Small intestine (tissue), 7 donors: ENCODE measurements around the gene MBD1. TPM values are rescaled to one million over a fixed set of nuclear protein-coding genes. Genes with fewer than 3 reads are reported as not detected.
A peak's percentile ranks its signal among the peaks of the same experiment; 100 is the strongest.

ENCODE experiments used
- DNase-seq, 2 donors: peaks; one replicate each; pipeline versions ENCODE4 v3.0.0 to v3.0.0-alpha.2; 2013
- FAIRE-seq: peaks from 2 replicates; lab custom pipeline; 2012; peaks lifted over from hg19 to GRCh38; lab: Jason Lieb, UNC
- H3K27ac ChIP-seq, 3 donors: one replicate each; pipeline ENCODE4 v1.5.1; 2013; ENCODE audit warnings: low read length in 2 of 3, mild to moderate bottlenecking in 2 of 3, control low read depth in 1 of 3, inconsistent platforms in 1 of 3, low read depth in 1 of 3, moderate library complexity in 1 of 3
- H3K27me3 ChIP-seq, 3 donors: one replicate each; pipeline ENCODE4 v1.6.1; 2013; ENCODE audit warnings: low read length in 3 of 3, inconsistent platforms in 1 of 3; ENCODE audit not compliant: control insufficient read depth in 3 of 3, insufficient read depth in 3 of 3
- H3K36me3 ChIP-seq, 3 donors: one replicate each; pipeline ENCODE4 v1.6.1; 2013; ENCODE audit warnings: low read length in 3 of 3, inconsistent platforms in 1 of 3, low read depth in 1 of 3, mild to moderate bottlenecking in 1 of 3, moderate library complexity in 1 of 3; ENCODE audit not compliant: control insufficient read depth in 3 of 3, insufficient read depth in 2 of 3
- H3K4me1 ChIP-seq, 3 donors: one replicate each; pipeline ENCODE4 v1.6.1; 2013; ENCODE audit warnings: low read length in 2 of 3, inconsistent platforms in 1 of 3, low read depth in 1 of 3, mild to moderate bottlenecking in 1 of 3, moderate library complexity in 1 of 3; ENCODE audit not compliant: control insufficient read depth in 3 of 3, insufficient read depth in 2 of 3
- H3K4me3 ChIP-seq, 3 donors: one replicate each; pipeline ENCODE4 v1.5.1; 2013; ENCODE audit warnings: low read length in 3 of 3, control low read depth in 1 of 3, inconsistent platforms in 1 of 3, low read depth in 1 of 3, mild to moderate bottlenecking in 1 of 3, moderate library complexity in 1 of 3
- H3K9me3 ChIP-seq, 2 donors: one replicate each; pipeline ENCODE4 v1.6.1; 2013; ENCODE audit warnings: low read depth in 1 of 2, low read length in 1 of 2; ENCODE audit not compliant: control insufficient read depth in 2 of 2, insufficient read depth in 1 of 2
- WGBS, 3 donors: extraction: QIAGEN DNeasy Blood & Tissue Kit; methylation state at CpG; one replicate each; pipeline ENCODE4 v1.1.7; 2013; 5-methylcytosine and 5-hydroxymethylcytosine counted together
- polyA plus RNA-seq, 4 donors: library from polyadenylated mRNA; stranded (reverse) in 3 of 4; unstranded in 1 of 4; fragments of 200-250 nt in 3 of 4; fragments of 120-200 nt in 1 of 4; gene quantifications; one replicate each; pipeline versions ENCODE4 v1.2.1 to v1.2.3, GENCODE V29; 2013
- donor health status: healthy with polysubstance abuse.
- donor health status: control.
- donor health status: control.
- donor health status: Bipolar disorder and iron deficiency.
- donor health status: healthy.

The MBD1 gene
- polyA plus RNA-seq, 4 donors: 26.2 to 67.4 (median 33.5) TPM

GRCh38 chr18:50281972-50282520, 723 bp upstream of the MBD1 start:
- no peaks in the 10 kb centered on the region for H3K27me3 ChIP-seq
- no peaks in the 10 kb centered on the region for H3K9me3 ChIP-seq
- peaks cover 0 to 49% (median 6%) of the 10 kb centered on the region in 3 donors for H3K36me3 ChIP-seq
- DNase-seq (no peak), FAIRE-seq (no peak)
- H3K27ac ChIP-seq: peak overlapping the region; percentile 88 to 93 (median 92)
- peaks cover 10 to 14% (median 12%) of the 10 kb centered on the region in 3 donors for H3K4me1 ChIP-seq
- WGBS, 3 donors: 34 to 37% (median 36%) methylated on average over 30 to 35 of the region's 35 CpGs
- peak overlapping the region; percentile 35 to 94 (median 90) for H3K4me3 ChIP-seq

GRCh38 chr18:50280707-50281294, 522 bp downstream of the MBD1 start:
- Histone ChIP-seq H3K9me3 (no peaks in the 10 kb centered on the region), H3K27ac (peak overlapping the region; percentile 85 to 92 (median 88)), H3K27me3 (no peaks in the 10 kb centered on the region), H3K36me3 (peaks cover 5 to 56% (median 18%) of the 10 kb centered on the region in 3 donors), H3K4me3 (peak overlapping the region; percentile 78 to 94 (median 90)), H3K4me1 (peaks cover 8 to 14% (median 8%) of the 10 kb centered on the region in 3 donors)
- no peak for FAIRE-seq
- DNase-seq: no peak
- 0 to 1% (median 1%) methylated on average over 16 of the region's 16 CpGs for WGBS, 3 donors

GRCh38 chr18:50279752-50280151, 1.6 kb downstream of the MBD1 start:
- 92 to 95% (median 93%) methylated on average over 7 of the region's 7 CpGs for WGBS, 3 donors
- Histone ChIP-seq H3K9me3 (no peaks in the 10 kb centered on the region), H3K4me3 (peak overlapping the region in 1 of 3 donors; percentile 90), H3K36me3 (peaks cover 11 to 56% (median 24%) of the 10 kb centered on the region in 3 donors), H3K4me1 (peaks cover 8 to 14% (median 8%) of the 10 kb centered on the region in 3 donors), H3K27ac (no peak overlapping the region), H3K27me3 (no peaks in the 10 kb centered on the region)
- DNase-seq: no peak
- FAIRE-seq: no peak

- WGBS, 3 donors: 89 to 96% (median 94%) methylated on average over 6 of the region's 6 CpGs
- Histone ChIP-seq H3K27ac (no peak overlapping the region), H3K36me3 (peaks cover 26 to 56% (median 37%) of the 10 kb centered on the region in 3 donors), H3K4me1 (peaks cover 8 to 14% (median 8%) of the 10 kb centered on the region in 3 donors), H3K9me3 (no peaks in the 10 kb centered on the region), H3K4me3 (no peak overlapping the region), H3K27me3 (no peaks in the 10 kb centered on the region)
- DNase-seq: no peak
- FAIRE-seq: no peak
Observed at GRCh38 chr18:50277942-50278341, 3.4 kb downstream of the MBD1 start.

GRCh38 chr18:50276452-50276851, 4.9 kb downstream of the MBD1 start:
- 90 to 96% (median 90%) methylated on average over 4 of the region's 4 CpGs for WGBS, 3 donors
- Histone ChIP-seq H3K27me3 (no peaks in the 10 kb centered on the region), H3K27ac (no peak overlapping the region), H3K4me1 (peaks cover 3 to 14% (median 8%) of the 10 kb centered on the region in 3 donors), H3K4me3 (no peak overlapping the region), H3K9me3 (no peaks in the 10 kb centered on the region), H3K36me3 (peaks cover 33 to 58% (median 45%) of the 10 kb centered on the region in 3 donors)
- DNase-seq (no peak), FAIRE-seq (no peak)

GRCh38 chr18:50275503-50276036, 5.8 kb downstream of the MBD1 start:
- peaks cover 37 to 58% (median 50%) of the 10 kb centered on the region in 3 donors for H3K36me3 ChIP-seq
- H3K4me1 ChIP-seq: peaks cover 3 to 14% (median 8%) of the 10 kb centered on the region in 3 donors
- no peaks in the 10 kb centered on the region for H3K9me3 ChIP-seq
- no peak overlapping the region for H3K27ac ChIP-seq
- H3K27me3 ChIP-seq: no peaks in the 10 kb centered on the region
- H3K4me3 ChIP-seq: no peak overlapping the region
- no peak for DNase-seq
- FAIRE-seq: no peak
- 95 to 97% (median 96%) methylated on average over 18 to 19 of the region's 19 CpGs for WGBS, 3 donors

GRCh38 chr18:50274941-50275340, 6.4 kb downstream of the MBD1 start:
- no peak for FAIRE-seq
- whole genome bisulfite sequencing, 3 donors: 96 to 98% (median 97%) methylated on average over 10 of the region's 10 CpGs
- no peaks in the 10 kb centered on the region for H3K27me3 ChIP-seq

GRCh38 chr18:50274044-50274442, 7.3 kb downstream of the MBD1 start:
- FAIRE-seq (no peak), DNase-seq (no peak)
- peaks cover 0 to 3% (median 0%) of the 10 kb centered on the region in 3 donors for H3K4me1 ChIP-seq
- no peaks in the 10 kb centered on the region for H3K27me3 ChIP-seq
- no peaks in the 10 kb centered on the region for H3K9me3 ChIP-seq
- no peak overlapping the region for H3K4me3 ChIP-seq
- no peak overlapping the region for H3K27ac ChIP-seq
- 96% methylated on average over 17 of the region's 17 CpGs for WGBS, 3 donors
- peaks cover 37 to 68% (median 55%) of the 10 kb centered on the region in 3 donors for H3K36me3 ChIP-seq

More at GRCh38 chr18:50274941-50275340, 6.4 kb downstream of the MBD1 start:
- Histone ChIP-seq H3K36me3 (peaks cover 37 to 64% (median 50%) of the 10 kb centered on the region in 3 donors), H3K4me1 (peaks cover 3 to 10% (median 4%) of the 10 kb centered on the region in 3 donors), H3K27ac (no peak overlapping the region), H3K4me3 (no peak overlapping the region), H3K9me3 (no peaks in the 10 kb centered on the region)
- no peak for DNase-seq
